Activated CD4-positive, alpha-beta T cell treated with anti-CD3 and anti-CD28 coated beads, Interleukin-2, amount 50 U/mL, for 48 hours (primary cell): ENCODE data around the gene PRDM8.
"Not testable (repeated sequence)": the region's sequence is repeated elsewhere in the genome, so short reads cannot be mapped to it uniquely, and the experiment has no call there.

Experiments
- DNase-seq, 2 experiments: peaks; one replicate each; pipeline ENCODE4 v3.0.0-alpha.2; 2020

Gene PRDM8

GRCh38 chr4:80231180-80231579 lies 33.9 kb downstream of the PRDM8 start:
- no peak for DNase-seq

DNA sequence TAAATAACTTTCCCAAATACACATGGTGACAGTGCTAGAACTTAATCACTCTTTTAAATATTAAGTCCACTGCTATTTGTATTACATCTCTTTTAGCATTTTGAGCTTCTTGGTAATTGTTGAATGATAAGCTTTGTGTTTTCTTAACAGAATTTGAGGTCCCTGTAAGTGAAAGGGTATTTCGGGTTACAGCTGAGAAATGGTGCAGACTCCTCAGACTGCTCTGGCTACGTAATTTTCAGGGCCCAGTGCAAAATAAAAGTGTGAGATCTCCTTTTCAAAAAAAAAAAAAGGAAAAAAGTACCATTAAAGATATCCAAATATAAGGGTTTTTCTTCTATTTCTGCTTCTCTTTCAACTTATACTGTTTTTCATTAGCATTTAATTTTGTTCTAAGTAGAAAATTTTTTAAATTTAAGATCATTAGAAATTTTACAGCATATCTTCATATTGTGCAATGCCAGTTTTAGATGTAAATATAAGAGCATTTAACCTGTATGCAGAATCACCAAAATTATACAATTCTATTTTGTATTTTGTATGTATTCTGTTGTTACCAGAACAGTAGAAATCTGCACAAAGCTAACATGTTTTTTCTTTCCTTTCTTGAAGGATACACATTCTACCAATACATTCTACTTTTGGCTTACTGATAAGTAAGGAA lies 35.5 kb downstream of the PRDM8 start:
- no peak for DNase-seq

DNA sequence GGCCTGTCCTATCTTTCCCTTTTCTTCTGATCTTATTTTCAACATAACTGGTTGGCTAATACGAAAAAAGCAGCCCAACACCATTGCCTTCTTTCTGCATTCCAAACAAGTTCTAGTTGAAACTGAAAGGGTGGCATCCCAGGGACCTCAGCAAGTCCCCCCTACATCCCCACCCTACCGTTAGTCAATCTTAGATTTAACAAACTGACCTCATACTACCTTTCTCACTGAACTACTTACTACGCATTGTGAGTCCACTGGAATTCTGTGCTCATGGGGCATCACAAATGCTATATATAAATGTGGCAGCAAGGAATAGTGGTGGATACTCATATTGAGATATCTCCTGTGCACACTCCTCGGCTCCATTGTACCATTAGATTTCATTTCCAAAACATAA lies 36.1 kb downstream of the PRDM8 start:
- DNase-seq, result no peak

GRCh38 chr4:80235451-80235850 lies 38.1 kb downstream of the PRDM8 start:
- no peak for DNase-seq

DNA sequence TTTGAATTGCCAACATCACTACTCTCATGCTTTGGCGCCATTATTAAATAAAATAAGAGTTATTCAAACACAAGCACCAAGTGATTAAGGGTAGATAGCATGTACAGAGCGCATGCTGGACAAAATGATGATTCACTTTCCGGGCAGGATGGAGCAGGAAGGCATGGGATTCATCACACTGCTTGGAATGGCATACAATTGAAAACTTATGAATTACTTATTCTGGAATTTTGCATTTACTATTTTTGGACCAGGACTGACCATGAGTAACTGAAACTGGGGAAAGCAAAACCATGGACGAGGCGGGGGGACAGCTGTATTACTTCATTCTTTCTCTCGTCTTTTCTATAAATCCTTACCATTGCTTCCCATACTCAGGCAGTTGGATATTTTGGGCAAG lies 40.7 kb downstream of the PRDM8 start:
- no peak for DNase-seq

DNA sequence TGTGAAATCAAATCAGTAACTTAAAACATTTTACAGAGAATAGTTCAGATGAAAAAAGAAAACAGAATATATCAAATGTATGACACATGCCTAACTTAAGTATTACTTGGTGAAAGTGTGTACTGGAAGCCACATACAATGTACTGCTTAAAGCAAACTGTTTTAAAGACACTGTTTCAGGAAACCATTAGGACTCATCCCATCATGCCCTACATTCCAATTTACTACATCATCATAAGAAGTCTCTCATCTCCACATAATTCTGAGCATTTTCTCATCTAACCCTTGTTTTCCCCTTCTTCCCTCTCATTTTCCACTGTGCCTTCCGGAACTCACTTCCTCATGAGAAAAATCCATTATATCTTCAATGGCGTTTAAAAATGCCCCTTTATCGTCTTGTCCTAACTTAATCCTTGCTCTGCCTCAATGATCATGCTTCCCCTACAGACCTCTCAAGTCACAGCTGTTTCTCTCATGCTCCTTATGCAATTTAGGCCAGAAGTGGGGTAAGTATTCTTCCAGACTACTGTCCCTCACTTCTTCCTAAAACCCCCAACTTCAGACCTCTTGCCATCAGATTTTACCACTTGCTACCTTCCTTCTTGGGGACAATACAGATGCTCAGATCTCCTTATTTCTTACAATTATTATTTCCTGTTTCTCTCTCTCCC lies 42.3 kb downstream of the PRDM8 start:
- DNase-seq, result no peak

DNA sequence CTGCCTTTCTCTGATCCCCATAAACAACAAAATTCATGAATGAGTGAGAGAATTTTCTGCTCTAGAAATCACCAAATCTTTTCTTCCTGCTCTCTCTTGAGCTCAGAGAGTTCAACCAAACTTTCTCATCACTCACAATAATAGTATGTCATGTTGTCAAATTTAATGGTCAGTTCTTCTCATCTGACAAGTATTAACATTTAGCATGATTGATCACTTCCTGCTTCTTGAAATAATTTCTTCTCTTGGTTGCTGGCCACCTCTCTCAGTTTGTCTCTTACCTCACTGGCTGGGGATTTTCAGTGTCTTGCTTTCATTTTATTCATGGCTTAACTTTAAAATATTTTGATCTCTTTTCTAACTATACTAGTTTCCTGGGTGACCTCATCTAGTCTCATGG lies 43.7 kb downstream of the PRDM8 start:
- DNase-seq, result no peak

DNA sequence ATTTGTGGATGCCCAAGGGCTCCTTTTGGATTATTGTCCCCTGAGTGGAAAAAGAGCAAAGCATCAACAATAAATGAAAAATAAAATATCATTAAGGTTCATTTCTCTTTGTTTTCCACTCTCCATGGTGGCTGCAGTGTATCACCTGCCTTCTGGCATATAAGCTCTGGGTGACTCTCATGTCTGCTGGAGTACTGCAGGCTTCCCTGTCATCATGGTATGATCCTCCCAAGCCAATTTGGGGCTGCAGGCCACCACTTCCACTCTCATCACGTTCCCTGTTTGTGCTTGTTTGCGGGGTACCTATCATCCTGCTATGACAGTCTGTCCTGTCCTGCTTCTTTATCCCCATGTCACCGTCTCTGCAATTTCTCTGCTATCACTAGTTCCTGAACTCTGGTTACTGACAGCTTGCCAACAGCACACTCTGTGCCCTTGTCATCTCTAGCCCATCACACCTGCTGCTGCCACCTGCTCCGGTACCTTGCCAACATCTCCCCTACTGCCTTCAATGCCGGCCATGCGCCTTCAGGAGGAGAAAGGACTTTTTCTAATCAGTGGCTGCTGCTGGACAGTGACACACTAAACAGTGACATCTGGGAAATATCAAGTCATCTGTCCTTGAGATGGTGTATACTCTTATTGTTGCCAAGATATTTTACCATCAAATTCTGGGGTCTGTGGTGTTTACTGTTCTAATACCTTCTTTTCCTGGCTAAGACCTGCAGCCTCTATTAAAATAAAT lies 46.1 kb downstream of the PRDM8 start:
- DNase-seq, result no peak

- DNase-seq, result not testable (repeated sequence)
Measured at GRCh38 chr4:80247484-80247883, 50.2 kb downstream of the PRDM8 start.

- no peak for DNase-seq
Measured at GRCh38 chr4:80249144-80249543, 51.8 kb downstream of the PRDM8 start.

DNA sequence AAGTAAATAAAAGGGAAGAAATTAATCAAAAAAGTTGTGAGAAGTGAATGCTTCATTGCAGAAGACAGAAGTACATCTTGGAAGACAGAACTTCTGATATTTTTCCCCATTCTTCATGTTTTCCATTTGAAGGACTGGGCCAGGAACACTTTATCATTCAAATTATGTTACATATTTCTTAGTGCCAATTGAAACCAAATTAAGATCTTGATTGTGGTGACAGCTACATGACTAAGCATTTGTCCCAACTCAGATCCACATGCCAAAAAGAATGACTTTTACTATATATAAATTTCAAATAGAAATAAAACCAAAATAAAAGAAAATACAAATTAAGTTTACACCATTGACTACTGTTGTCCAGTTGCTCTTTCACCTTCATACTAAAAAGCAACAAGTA lies 55.1 kb downstream of the PRDM8 start:
- DNase-seq, result no peak

- DNase-seq, result no peak
Measured at GRCh38 chr4:80252953-80253352, 55.6 kb downstream of the PRDM8 start.

GRCh38 chr4:80253510-80253909 lies 56.2 kb downstream of the PRDM8 start:
- DNase-seq, result no peak
